ENCODE results near the gene POC1A.

POC1A gene

DNA sequence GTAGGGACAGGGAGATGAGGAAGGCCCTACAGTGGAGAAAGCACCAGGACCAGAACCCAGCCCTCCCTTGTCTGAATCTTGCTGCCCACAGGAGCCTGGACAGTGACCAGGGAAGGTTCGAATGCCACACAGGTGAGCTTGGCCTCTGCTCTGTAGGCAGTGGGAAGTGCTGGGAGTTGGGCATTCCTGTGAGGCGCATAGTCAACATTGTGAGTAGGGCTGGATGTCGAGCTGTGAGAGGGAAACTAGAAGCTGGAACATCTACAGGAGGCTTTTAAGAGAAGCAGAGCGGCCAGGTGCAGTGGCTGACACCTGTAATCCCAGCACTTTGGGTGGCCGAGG, 23.4 kb upstream of the POC1A start:
- H3K4me2 ChIP-seq, result no peak overlapping the region
- H3K27ac ChIP-seq, result no peak overlapping the region
- TF ChIP-seq, protein P1, sequence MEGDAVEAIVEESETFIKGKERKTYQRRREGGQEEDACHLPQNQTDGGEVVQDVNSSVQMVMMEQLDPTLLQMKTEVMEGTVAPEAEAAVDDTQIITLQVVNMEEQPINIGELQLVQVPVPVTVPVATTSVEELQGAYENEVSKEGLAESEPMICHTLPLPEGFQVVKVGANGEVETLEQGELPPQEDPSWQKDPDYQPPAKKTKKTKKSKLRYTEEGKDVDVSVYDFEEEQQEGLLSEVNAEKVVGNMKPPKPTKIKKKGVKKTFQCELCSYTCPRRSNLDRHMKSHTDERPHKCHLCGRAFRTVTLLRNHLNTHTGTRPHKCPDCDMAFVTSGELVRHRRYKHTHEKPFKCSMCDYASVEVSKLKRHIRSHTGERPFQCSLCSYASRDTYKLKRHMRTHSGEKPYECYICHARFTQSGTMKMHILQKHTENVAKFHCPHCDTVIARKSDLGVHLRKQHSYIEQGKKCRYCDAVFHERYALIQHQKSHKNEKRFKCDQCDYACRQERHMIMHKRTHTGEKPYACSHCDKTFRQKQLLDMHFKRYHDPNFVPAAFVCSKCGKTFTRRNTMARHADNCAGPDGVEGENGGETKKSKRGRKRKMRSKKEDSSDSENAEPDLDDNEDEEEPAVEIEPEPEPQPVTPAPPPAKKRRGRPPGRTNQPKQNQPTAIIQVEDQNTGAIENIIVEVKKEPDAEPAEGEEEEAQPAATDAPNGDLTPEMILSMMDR (conservative IDR thresholded peaks at IDR 0.05; ENCODE audit: low read depth, low read length), result no peak
- H4K20me1 ChIP-seq (ENCODE audit: insufficient read depth), result no peaks in the 10 kb centered on the region
- H3K9ac ChIP-seq, result no peak overlapping the region
- no peak overlapping the region for H2AFZ ChIP-seq (ENCODE audit: low read depth)
- H3K79me2 ChIP-seq (ENCODE audit: insufficient read depth, low read depth), result no peaks in the 10 kb centered on the region
- H3K4me1 ChIP-seq (ENCODE audit: low read depth, poor library complexity, severe bottlenecking), result no peaks in the 10 kb centered on the region
- H3K27me3 ChIP-seq (ENCODE audit: insufficient read depth, low read depth), result no peaks in the 10 kb centered on the region
- no peaks in the 10 kb centered on the region for H3K36me3 ChIP-seq (ENCODE audit: insufficient read depth)
- H3K4me3 ChIP-seq (IDR thresholded peaks at IDR 0.05; ENCODE audit: insufficient read depth, low read depth, low read length), result no peak overlapping the region

GRCh38 chr3:52176951-52177700, 22.9 kb upstream of the POC1A start:
- Histone ChIP-seq H3K4me1 (ENCODE audit: low read depth, poor library complexity, severe bottlenecking) (no peaks in the 10 kb centered on the region), H4K20me1 (ENCODE audit: insufficient read depth) (no peaks in the 10 kb centered on the region), H3K27ac (no peak overlapping the region), H3K27me3 (ENCODE audit: insufficient read depth, low read depth) (no peaks in the 10 kb centered on the region), H3K36me3 (ENCODE audit: insufficient read depth) (no peaks in the 10 kb centered on the region), H3K9ac (no peak overlapping the region), H2AFZ (ENCODE audit: low read depth) (no peak overlapping the region), H3K4me3 (IDR thresholded peaks at IDR 0.05; ENCODE audit: insufficient read depth, low read depth, low read length) (no peak overlapping the region), H3K79me2 (ENCODE audit: insufficient read depth, low read depth) (no peaks in the 10 kb centered on the region), H3K4me2 (no peak overlapping the region)
- TF ChIP-seq, protein P1 (conservative IDR thresholded peaks at IDR 0.05; ENCODE audit: low read depth, low read length), result no peak

- Histone ChIP-seq H3K9ac (no peak overlapping the region), H3K4me2 (no peak overlapping the region), H3K4me3 (IDR thresholded peaks at IDR 0.05; ENCODE audit: insufficient read depth, low read depth, low read length) (no peak overlapping the region), H3K27ac (no peak overlapping the region), H2AFZ (ENCODE audit: low read depth) (no peak overlapping the region), H3K4me1 (ENCODE audit: low read depth, poor library complexity, severe bottlenecking) (no peaks in the 10 kb centered on the region), H4K20me1 (ENCODE audit: insufficient read depth) (no peaks in the 10 kb centered on the region), H3K79me2 (ENCODE audit: insufficient read depth, low read depth) (no peaks in the 10 kb centered on the region), H3K36me3 (ENCODE audit: insufficient read depth) (no peaks in the 10 kb centered on the region), H3K27me3 (ENCODE audit: insufficient read depth, low read depth) (no peaks in the 10 kb centered on the region)
- TF ChIP-seq, protein P1 (conservative IDR thresholded peaks at IDR 0.05; ENCODE audit: low read depth, low read length), result no peak
These were observed 22.0 kb upstream of the POC1A start for GRCh38 chr3:52176180-52176752.

DNA sequence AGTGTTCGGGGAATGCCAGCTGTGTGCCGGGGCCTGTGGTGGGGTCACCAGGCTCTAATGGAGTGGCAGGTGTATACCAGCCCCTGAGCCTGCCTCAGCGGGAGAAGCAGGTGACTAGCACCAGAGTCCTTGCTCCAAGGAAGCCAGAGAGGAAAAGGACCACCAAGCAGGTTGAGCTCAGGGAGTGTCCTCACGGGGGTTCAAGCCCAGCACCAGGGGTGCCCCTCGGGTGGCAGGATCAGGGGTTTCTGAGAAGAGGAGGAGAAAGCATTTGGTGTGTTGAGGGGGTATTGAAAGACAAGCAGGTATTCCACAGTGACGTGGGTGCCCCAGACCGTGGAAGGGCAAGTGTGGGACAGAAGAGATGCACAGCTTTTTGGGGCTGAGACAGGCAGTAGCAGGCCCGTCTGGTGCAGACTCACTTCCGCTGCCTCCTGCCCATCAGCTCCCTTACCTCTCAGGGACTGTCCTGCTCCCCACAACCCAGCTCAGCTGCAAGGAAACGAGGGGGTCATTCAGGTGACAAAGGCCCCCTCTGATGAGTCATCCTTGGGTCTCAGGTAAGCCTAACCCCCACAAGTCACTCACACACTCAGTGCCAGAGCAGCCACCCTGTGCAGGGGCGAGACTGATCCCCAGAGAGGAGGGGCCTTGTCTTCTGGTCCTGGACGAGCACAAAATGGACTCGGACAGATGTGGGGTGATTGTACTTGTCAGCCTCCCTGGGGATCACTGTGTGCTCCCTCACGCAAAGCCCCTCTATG, 21.4 kb upstream of the POC1A start:
- no peak overlapping the region for H2AFZ ChIP-seq (ENCODE audit: low read depth)
- TF ChIP-seq, protein P1 (conservative IDR thresholded peaks at IDR 0.05; ENCODE audit: low read depth, low read length), result no peak
- no peaks in the 10 kb centered on the region for H3K79me2 ChIP-seq (ENCODE audit: insufficient read depth, low read depth)
- no peak overlapping the region for H3K4me2 ChIP-seq
- H3K27ac ChIP-seq, result no peak overlapping the region
- no peak overlapping the region for H3K9ac ChIP-seq
- no peaks in the 10 kb centered on the region for H3K36me3 ChIP-seq (ENCODE audit: insufficient read depth)
- H3K4me1 ChIP-seq (ENCODE audit: low read depth, poor library complexity, severe bottlenecking), result no peaks in the 10 kb centered on the region
- no peaks in the 10 kb centered on the region for H3K27me3 ChIP-seq (ENCODE audit: insufficient read depth, low read depth)
- no peak overlapping the region for H3K4me3 ChIP-seq (IDR thresholded peaks at IDR 0.05; ENCODE audit: insufficient read depth, low read depth, low read length)
- H4K20me1 ChIP-seq (ENCODE audit: insufficient read depth), result no peaks in the 10 kb centered on the region

Measured in KMS-11 (cell line).